Liver (tissue), 9 donors: ENCODE results near the gene VTN. TPM values are rescaled to one million over a fixed set of nuclear protein-coding genes. Genes with fewer than 3 reads are reported as not detected.

ENCODE experiments used
- DNase-seq: peaks from one replicate; pipeline ENCODE4 v3.0.0-alpha.2; 2017; ENCODE audit warnings: low spot score
- H3K27ac ChIP-seq, 2 donors: one replicate each; pipeline ENCODE4 v1.7.0; 2013; ENCODE audit warnings: inconsistent platforms in 2 of 2, low read length in 2 of 2, control low read depth in 1 of 2, low read depth in 1 of 2, mild to moderate bottlenecking in 1 of 2
- H3K27me3 ChIP-seq, 4 donors: one replicate each; pipeline versions ENCODE4 v1.6.1 to v1.7.0; 2013; ENCODE audit warnings: low read length in 3 of 4, inconsistent platforms in 1 of 4, mild to moderate bottlenecking in 1 of 4, moderate library complexity in 1 of 4; ENCODE audit not compliant: control insufficient read depth in 4 of 4, insufficient read depth in 4 of 4
- H3K36me3 ChIP-seq, 4 donors: one replicate each; pipeline versions ENCODE4 v1.6.1 to v1.7.0; 2013; ENCODE audit warnings: low read length in 3 of 4, mild to moderate bottlenecking in 3 of 4, low read depth in 1 of 4, moderate library complexity in 1 of 4; ENCODE audit not compliant: control insufficient read depth in 4 of 4, insufficient read depth in 3 of 4
- H3K4me1 ChIP-seq, 4 donors: one replicate each; pipeline versions ENCODE4 v1.6.1 to v1.7.0; 2013; ENCODE audit warnings: low read length in 3 of 4, mild to moderate bottlenecking in 3 of 4, moderate library complexity in 1 of 4; ENCODE audit not compliant: control insufficient read depth in 4 of 4, insufficient read depth in 4 of 4
- H3K4me3 ChIP-seq, 3 donors: one replicate each; pipeline versions ENCODE4 v1.6.1 to v1.7.0; 2013; ENCODE audit warnings: low read length in 3 of 3, control low read depth in 1 of 3, low read depth in 1 of 3, mild to moderate bottlenecking in 1 of 3
- H3K9ac ChIP-seq, 2 donors: one replicate each; pipeline ENCODE4 v1.7.0; 2013; ENCODE audit warnings: low read length in 2 of 2, mild to moderate bottlenecking in 2 of 2, moderate library complexity in 2 of 2, control low read depth in 1 of 2, low read depth in 1 of 2
- H3K9me3 ChIP-seq, 4 donors: one replicate each; pipeline versions ENCODE4 v1.6.1 to v1.7.0; 2013; ENCODE audit warnings: low read length in 3 of 4; ENCODE audit not compliant: control insufficient read depth in 4 of 4
- ATF3 ChIP-seq: IDR thresholded peaks from 2 replicates; pipeline ENCODE4 v1.6.1; 2016; ENCODE audit warnings: antibody characterized with exemption
- EGR1 ChIP-seq, 2 donors: IDR thresholded peaks; 2 replicates each; pipeline ENCODE4 v1.6.1; 2016 to 2018; ENCODE audit warnings: antibody characterized with exemption in 2 of 2, low read depth in 2 of 2
- FOXA1 ChIP-seq: IDR thresholded peaks from 2 replicates; pipeline ENCODE4 v1.6.1; 2016; ENCODE audit warnings: antibody characterized with exemption
- FOXA2 ChIP-seq: IDR thresholded peaks from 2 replicates; pipeline ENCODE4 v1.6.1; 2016; ENCODE audit warnings: antibody characterized with exemption
- GABPA ChIP-seq, 2 donors: IDR thresholded peaks in 1 of 2; conservative IDR thresholded peaks in 1 of 2; 2 replicates each; pipeline ENCODE4 v1.6.1; 2016; ENCODE audit warnings: antibody characterized with exemption in 2 of 2, mild to moderate bottlenecking in 1 of 2, moderate library complexity in 1 of 2
- HNF4A ChIP-seq, 2 donors: conservative IDR thresholded peaks; 2 replicates each; pipeline ENCODE4 v1.6.1; 2016; ENCODE audit warnings: antibody characterized with exemption in 2 of 2, mild to moderate bottlenecking in 2 of 2
- HNF4G ChIP-seq: IDR thresholded peaks from 2 replicates; pipeline ENCODE4 v1.6.1; 2016; ENCODE audit warnings: antibody characterized with exemption
- JUND ChIP-seq, 2 donors: IDR thresholded peaks; 2 replicates each; pipeline ENCODE4 v1.6.1; 2016; ENCODE audit warnings: antibody characterized with exemption in 2 of 2
- MAX ChIP-seq: IDR thresholded peaks from 2 replicates; pipeline ENCODE4 v1.6.1; 2016; ENCODE audit warnings: antibody characterized with exemption
- RAD21 ChIP-seq, 2 donors: IDR thresholded peaks; 2 replicates each; pipeline ENCODE4 v1.6.1; 2016; ENCODE audit warnings: antibody characterized with exemption in 2 of 2, mild to moderate bottlenecking in 2 of 2
- REST ChIP-seq: IDR thresholded peaks from 2 replicates; pipeline ENCODE4 v1.6.1; 2016; ENCODE audit warnings: antibody characterized with exemption, mild to moderate bottlenecking
- RXRA ChIP-seq, 2 donors: IDR thresholded peaks; 2 replicates each; pipeline ENCODE4 v1.6.1; 2017 to 2018; ENCODE audit warnings: antibody characterized with exemption in 2 of 2, mild to moderate bottlenecking in 1 of 2
- SP1 ChIP-seq: IDR thresholded peaks from 2 replicates; pipeline ENCODE4 v1.6.1; 2018; ENCODE audit warnings: antibody characterized with exemption, mild to moderate bottlenecking
- TAF1 ChIP-seq: conservative IDR thresholded peaks from 2 replicates; pipeline ENCODE4 v1.6.1; 2016; ENCODE audit warnings: antibody characterized with exemption, mild to moderate bottlenecking
- YY1 ChIP-seq: IDR thresholded peaks from 2 replicates; pipeline ENCODE4 v1.6.1; 2016; ENCODE audit warnings: antibody characterized with exemption, mild to moderate bottlenecking
- ZBTB33 ChIP-seq: IDR thresholded peaks from 2 replicates; pipeline ENCODE4 v1.6.1; 2016; ENCODE audit warnings: antibody characterized with exemption
- WGBS: extraction: QIAGEN DNeasy Blood & Tissue Kit; methylation state at CpG from one replicate; pipeline ENCODE4 v1.1.7; 2013; 5-methylcytosine and 5-hydroxymethylcytosine counted together
- polyA plus RNA-seq, 2 donors: library from polyadenylated mRNA; stranded (reverse) in 1 of 2; unstranded in 1 of 2; fragments of 200-250 nt in 1 of 2; fragments of >200 nt in 1 of 2; fragmentation: Nextera tagmentation in 1 of 2; extraction: Ambion mirVana in 1 of 2; gene quantifications; one replicate each; pipeline versions ENCODE4 v1.2.1 to v1.2.3, GENCODE V29; 2013 to 2015
- total RNA-seq, 2 donors: library from RNA; depleted of rRNA; stranded (reverse); fragments of >200 nt; gene quantifications; one replicate each; pipeline ENCODE4 v1.2.3, GENCODE V29; 2014
- donor health status: healthy.
- donor health status: healthy.
- donor health status: healthy.
- donor health status: healthy.
- donor health status: healthy.

The VTN gene
- total and polyA plus RNA-seq, 4 donors = 1,668 to 4,059 (median 3,520) TPM

DNA sequence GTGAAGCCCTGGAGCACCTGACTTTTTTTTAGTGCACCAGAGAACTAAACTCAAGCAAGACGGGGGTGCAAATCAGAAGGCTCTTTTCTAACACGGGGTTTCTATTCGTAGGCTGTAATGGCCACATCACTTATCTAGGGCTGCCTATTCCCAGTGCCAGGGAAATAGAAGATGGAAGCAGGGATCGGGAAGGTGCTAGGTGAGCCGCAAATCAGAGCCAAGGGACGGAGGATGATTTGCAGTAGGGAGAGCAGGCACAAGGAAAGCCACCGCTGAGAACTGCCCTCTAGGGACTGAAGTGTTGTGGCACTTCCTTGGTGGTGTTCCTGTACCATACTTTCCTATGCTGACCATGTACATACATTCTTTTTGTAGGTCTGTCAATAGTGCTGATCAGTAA is 43.7 kb upstream of the VTN start:
- no peak overlapping the region for H3K9ac ChIP-seq
- no peaks in the 10 kb centered on the region for H3K9me3 ChIP-seq
- DNase-seq = no peak
- H3K36me3 ChIP-seq = no peaks in the 10 kb centered on the region
- TF ChIP-seq JUND (IDR thresholded peaks at IDR 0.05) (no peak), FOXA1 (no peak)
- peaks cover 0 to 9% (median 8%) of the 10 kb centered on the region in 4 donors for H3K4me1 ChIP-seq
- H3K27ac ChIP-seq = no peak overlapping the region
- no peak overlapping the region for H3K4me3 ChIP-seq
- H3K27me3 ChIP-seq = no peaks in the 10 kb centered on the region
- 79% methylated on average over 7 of the region's 7 CpGs for WGBS

DNA sequence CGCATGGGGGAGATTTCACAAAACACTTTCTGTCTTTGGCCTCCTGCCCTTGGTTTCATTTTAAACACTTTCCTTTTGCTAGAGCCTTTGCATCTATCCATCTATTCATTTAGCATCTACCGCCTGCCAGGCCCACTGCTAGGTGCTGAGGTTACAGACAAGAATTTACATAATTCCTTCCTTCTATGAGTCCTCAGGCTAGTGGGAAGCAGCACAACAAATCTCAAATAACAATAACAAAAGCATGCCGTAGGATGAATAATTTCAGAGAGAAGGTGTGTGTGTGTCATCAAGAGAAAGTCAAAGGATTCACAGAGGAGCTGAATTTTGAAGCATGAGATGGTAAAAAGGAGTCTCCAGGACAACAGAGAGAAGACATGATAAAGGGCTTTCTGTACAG is 42.0 kb upstream of the VTN start:
- TF ChIP-seq ZBTB33 = no peak
- no peak for TF ChIP-seq HNF4A (conservative IDR thresholded peaks at IDR 0.05)
- no peak for TF ChIP-seq REST
- no peak for TF ChIP-seq ATF3
- no peak for TF ChIP-seq HNF4G
- no peak for TF ChIP-seq GABPA (IDR thresholded peaks at IDR 0.05 in 1 of 2, conservative IDR thresholded peaks at IDR 0.05 in 1 of 2)
- TF ChIP-seq MAX = no peak
- TF ChIP-seq SP1 = no peak
- TF ChIP-seq YY1 = no peak
- TF ChIP-seq EGR1 (IDR thresholded peaks at IDR 0.05; ENCODE audit: low read depth in 2 of 2) = no peak
- TF ChIP-seq TAF1 = no peak
- peaks cover 0 to 7% (median 6%) of the 10 kb centered on the region in 4 donors for H3K4me1 ChIP-seq
- no peak overlapping the region for H3K27ac ChIP-seq
- DNase-seq = no peak
- H3K27me3 ChIP-seq = no peaks in the 10 kb centered on the region
- H3K9me3 ChIP-seq = no peaks in the 10 kb centered on the region
- H3K9ac ChIP-seq = no peak overlapping the region
- 95% methylated on average over 3 of the region's 3 CpGs for WGBS
- no peak overlapping the region for H3K4me3 ChIP-seq
- H3K36me3 ChIP-seq = no peaks in the 10 kb centered on the region

DNA sequence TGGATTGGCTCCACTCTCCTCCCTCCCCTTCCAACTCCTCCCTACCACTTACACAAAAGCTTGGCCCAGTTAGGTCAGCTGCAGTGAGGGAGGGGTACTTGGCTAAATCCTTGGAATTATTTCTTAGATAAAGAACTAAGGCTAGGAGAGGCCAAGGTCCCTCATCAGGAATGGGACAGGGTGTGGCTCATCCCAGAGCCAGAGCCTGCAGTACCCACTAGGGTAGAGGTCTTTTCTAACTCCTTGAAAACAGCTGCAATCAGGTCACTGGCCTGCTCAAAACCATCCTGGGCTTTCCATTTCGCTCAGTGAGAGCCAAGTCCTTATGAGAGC is 37.8 kb upstream of the VTN start:
- Histone ChIP-seq H3K36me3 (peaks cover 0 to 5% (median 1%) of the 10 kb centered on the region in 4 donors), H3K9ac (no peak overlapping the region), H3K4me3 (no peak overlapping the region), H3K4me1 (peaks cover 8 to 34% (median 27%) of the 10 kb centered on the region in 4 donors), H3K27ac (no peak overlapping the region), H3K27me3 (no peaks in the 10 kb centered on the region), H3K9me3 (no peaks in the 10 kb centered on the region)
- no peak for DNase-seq
- 93% methylated on average over 1 of the region's 1 CpG for WGBS
- no peak for TF ChIP-seq FOXA1
- no peak for TF ChIP-seq JUND (IDR thresholded peaks at IDR 0.05)
- TF ChIP-seq RAD21 (IDR thresholded peaks at IDR 0.05) = no peak
- no peak for TF ChIP-seq GABPA (IDR thresholded peaks at IDR 0.05 in 1 of 2, conservative IDR thresholded peaks at IDR 0.05 in 1 of 2)
- no peak for TF ChIP-seq FOXA2
- TF ChIP-seq ZBTB33 = no peak
- no peak for TF ChIP-seq ATF3
- TF ChIP-seq REST = no peak
- TF ChIP-seq RXRA (IDR thresholded peaks at IDR 0.05) = no peak
- TF ChIP-seq EGR1 (IDR thresholded peaks at IDR 0.05; ENCODE audit: low read depth in 2 of 2) = no peak
- TF ChIP-seq HNF4A (conservative IDR thresholded peaks at IDR 0.05) = no peak
- TF ChIP-seq TAF1 = no peak
- no peak for TF ChIP-seq YY1
